Central memory CD8-positive, alpha-beta T cell (primary cell): ENCODE results near the gene NCS1.
A peak's percentile ranks its signal among the peaks of the same experiment; 100 is the strongest.

Experiments used
- ATAC-seq: fragments of 150-1000 bp; cut with Tn5 transposase; replicated peaks from 2 replicates; pipeline ENCODE4 v1.10.0; 2022; ENCODE audit warnings: mild to moderate bottlenecking, moderate FRiP score, moderate number of reproducible peaks; ENCODE audit not compliant: poor library complexity, severe bottlenecking; ENCODE audit errors: extremely low read depth
- DNase-seq, 2 donors: peaks; one replicate each; pipeline ENCODE4 v3.0.0; 2021; ENCODE audit warnings: low spot score in 2 of 2
- H3K27ac Mint-ChIP-seq: one replicate; pipeline ENCODE4 v1.8.0; 2022; ENCODE audit warnings: low read depth, mild to moderate bottlenecking, moderate library complexity, mixed read lengths
- H3K27me3 Mint-ChIP-seq: one replicate; pipeline ENCODE4 v1.8.0; 2022; ENCODE audit warnings: mixed read lengths
- H3K36me3 Mint-ChIP-seq: one replicate; pipeline ENCODE4 v1.8.0; 2022; ENCODE audit warnings: mild to moderate bottlenecking, moderate library complexity, mixed read lengths; ENCODE audit not compliant: insufficient read depth
- H3K4me1 Mint-ChIP-seq: one replicate; pipeline ENCODE4 v1.8.0; 2022; ENCODE audit warnings: mixed read lengths
- H3K4me3 Mint-ChIP-seq: one replicate; pipeline ENCODE4 v1.8.0; 2022; ENCODE audit warnings: mild to moderate bottlenecking, moderate library complexity, mixed read lengths
- H3K9me3 Mint-ChIP-seq: one replicate; pipeline ENCODE4 v1.8.0; 2022; ENCODE audit warnings: mixed read lengths

NCS1 gene

DNA sequence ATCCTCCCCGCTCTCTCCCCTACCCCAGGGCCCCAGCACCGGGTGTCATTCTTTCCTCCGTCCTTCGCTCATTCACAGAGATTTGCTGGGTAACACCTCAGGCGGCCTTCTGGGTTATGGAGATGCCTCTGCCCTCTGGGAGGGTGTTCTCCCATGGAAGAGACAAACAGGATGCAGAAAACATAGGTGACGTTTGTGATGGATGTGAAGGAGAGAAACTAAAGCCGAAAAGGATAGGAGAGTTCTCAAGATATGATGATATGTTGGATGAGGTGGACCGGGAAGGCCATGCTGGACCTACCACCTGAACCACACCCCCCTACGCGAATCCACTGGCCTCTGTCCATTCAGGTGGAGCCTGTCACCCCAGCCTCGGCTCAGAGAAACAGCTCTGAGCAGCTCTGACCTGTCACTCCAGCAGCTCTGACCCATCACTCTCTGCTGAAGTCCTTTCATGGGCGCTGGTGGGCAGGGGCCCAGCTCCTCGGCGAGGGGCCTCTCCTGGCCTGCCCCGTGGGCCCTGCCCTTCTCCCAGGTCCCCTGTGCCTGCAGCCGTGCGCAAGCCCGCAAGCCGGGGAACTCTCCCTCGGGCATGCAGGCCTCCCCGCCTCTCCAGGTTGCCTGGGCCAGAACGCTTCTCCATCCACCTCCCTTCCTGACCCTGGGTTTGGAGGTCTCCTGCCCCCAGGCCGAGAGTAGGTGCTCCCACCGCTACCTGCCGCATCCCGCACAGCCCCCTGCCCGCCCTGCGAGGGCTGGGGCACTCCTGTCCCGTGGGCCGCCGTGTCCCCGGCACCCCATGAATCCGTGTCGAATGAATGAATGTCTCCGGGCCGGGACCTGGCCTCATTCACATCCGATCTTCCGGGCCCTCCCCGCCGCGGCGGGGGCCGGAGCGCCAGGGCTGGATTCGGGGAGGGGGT lies 717 bp upstream of the NCS1 start:
- peaks cover 4% of the 10 kb centered on the region for H3K36me3 Mint-ChIP-seq
- peaks cover 22% of the 10 kb centered on the region for H3K27me3 Mint-ChIP-seq
- peak overlapping the region; percentile 67 for H3K4me3 Mint-ChIP-seq
- no peak for DNase-seq
- no peak for ATAC-seq
- H3K4me1 Mint-ChIP-seq = peaks cover 11% of the 10 kb centered on the region
- no peak overlapping the region for H3K27ac Mint-ChIP-seq
- H3K9me3 Mint-ChIP-seq = no peaks in the 10 kb centered on the region

DNA sequence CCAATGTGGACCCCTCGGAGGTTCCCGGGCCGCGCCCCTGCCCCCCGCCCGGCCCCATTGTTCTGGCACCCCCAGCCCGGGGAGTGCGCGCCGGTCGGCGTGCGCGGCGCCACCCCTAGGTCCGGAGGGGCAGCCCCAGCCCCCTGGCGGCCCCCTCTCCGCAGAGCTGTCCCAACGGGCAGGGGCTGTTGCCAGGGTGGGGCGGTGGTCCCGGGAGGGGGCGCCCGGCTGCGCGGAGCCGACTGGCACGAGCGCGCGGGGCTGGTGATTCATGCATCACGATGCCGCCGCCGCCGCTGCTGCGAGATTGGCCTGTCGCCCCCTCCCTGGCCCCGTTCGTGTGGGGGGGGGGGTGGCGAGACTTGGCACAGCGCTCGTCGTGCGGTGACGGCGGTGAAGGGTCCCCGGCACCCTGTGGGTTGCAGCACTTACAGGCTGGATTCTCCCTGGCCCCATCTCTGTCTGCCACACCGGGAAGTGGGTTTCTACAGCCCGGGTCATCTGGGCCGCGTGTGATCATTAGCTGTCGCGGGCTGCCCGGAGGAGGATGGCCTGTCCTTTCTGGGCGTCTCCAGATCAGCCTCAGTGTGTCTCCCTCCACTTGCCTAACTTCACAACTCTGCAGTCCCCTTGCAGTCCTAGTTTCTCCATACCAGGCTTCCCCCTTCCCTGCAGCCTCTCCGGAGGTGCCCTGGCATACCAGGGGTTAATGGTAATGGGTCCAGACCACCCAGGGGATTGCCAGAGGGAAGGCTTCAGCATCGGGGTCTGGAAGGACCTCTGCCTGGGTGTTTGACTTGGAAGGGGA lies 858 bp downstream of the NCS1 start:
- H3K4me1 Mint-ChIP-seq = peaks cover 2% of the 10 kb centered on the region
- H3K27me3 Mint-ChIP-seq = peaks cover 22% of the 10 kb centered on the region
- peak overlapping the region; percentile 59 for H3K4me3 Mint-ChIP-seq
- no peaks in the 10 kb centered on the region for H3K9me3 Mint-ChIP-seq
- peak; percentile 24 for ATAC-seq
- peaks cover 4% of the 10 kb centered on the region for H3K36me3 Mint-ChIP-seq
- H3K27ac Mint-ChIP-seq = no peak overlapping the region
- DNase-seq = no peak

DNA sequence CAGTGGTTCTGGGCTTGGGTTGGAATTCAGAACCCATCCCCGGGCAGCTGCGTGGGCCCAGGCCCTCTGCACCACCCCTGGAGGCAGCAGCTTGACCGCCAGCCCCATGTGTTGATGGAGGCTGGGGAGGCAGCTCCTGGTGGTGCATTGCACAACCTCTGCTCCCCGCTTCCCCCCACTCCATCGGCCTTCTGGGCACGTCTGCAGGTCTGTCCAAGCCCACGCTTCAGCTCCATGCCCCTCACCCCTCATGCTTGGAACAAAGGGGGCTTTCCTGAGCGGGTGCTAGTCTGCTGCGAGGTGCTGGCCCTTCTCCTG lies 1.4 kb downstream of the NCS1 start:
- no peak for ATAC-seq
- no peaks in the 10 kb centered on the region for H3K4me1 Mint-ChIP-seq
- H3K9me3 Mint-ChIP-seq = no peaks in the 10 kb centered on the region
- no peak overlapping the region for H3K27ac Mint-ChIP-seq
- no peak for DNase-seq
- peaks cover 4% of the 10 kb centered on the region for H3K36me3 Mint-ChIP-seq
- H3K4me3 Mint-ChIP-seq = peak overlapping the region; percentile 59
- H3K27me3 Mint-ChIP-seq = peaks cover 22% of the 10 kb centered on the region

DNA sequence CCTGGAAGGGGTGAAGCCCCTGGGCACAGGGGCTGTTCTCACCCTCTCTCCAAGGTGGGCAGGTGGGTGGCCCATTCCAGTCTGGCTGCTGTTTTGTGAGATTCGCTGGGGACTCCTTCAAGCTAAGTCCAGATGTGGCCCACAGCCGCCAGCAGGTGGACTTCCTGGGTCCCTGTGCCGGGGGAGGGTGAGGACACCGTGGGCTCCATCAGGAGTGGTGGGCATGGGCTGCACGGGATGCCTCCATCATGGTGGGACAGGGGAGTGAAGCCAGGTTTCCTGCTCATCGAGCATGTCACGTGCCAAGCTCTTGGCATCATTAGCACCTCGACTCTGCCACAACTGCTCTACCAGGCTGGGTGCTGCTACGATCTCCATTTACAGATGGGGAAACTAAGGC lies 1.8 kb downstream of the NCS1 start:
- no peak for DNase-seq
- Mint-ChIP-seq H3K4me1 (no peaks in the 10 kb centered on the region), H3K27me3 (peaks cover 22% of the 10 kb centered on the region), H3K36me3 (peaks cover 4% of the 10 kb centered on the region), H3K9me3 (no peaks in the 10 kb centered on the region), H3K27ac (no peak overlapping the region), H3K4me3 (peak overlapping the region; percentile 59)
- no peak for ATAC-seq

DNA sequence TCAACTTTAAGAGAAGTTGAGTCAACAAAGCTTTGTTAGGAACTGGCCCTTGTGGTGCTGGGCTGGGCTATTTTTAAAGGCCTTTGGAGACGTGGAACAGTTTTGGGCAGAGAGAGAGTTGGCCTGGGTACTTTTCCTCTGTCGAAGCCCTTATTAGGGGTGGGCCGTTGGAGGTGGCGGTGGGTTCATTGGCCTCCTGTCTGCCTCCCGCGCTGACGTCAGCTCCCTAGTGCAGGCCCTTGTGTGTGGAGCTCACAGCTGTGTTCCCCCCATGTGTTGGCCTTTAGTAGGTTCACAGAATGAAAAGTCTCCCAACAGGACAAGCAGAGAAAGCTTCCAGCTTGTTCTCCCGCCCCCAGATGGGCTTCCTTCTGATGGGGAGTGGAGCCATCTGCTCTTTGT lies 2.7 kb downstream of the NCS1 start:
- peaks cover 4% of the 10 kb centered on the region for H3K36me3 Mint-ChIP-seq
- H3K4me1 Mint-ChIP-seq = no peaks in the 10 kb centered on the region
- ATAC-seq (no peak), DNase-seq (no peak)
- H3K27ac Mint-ChIP-seq = no peak overlapping the region
- H3K9me3 Mint-ChIP-seq = no peaks in the 10 kb centered on the region
- peaks cover 22% of the 10 kb centered on the region for H3K27me3 Mint-ChIP-seq
- H3K4me3 Mint-ChIP-seq = peak overlapping the region; percentile 59

DNA sequence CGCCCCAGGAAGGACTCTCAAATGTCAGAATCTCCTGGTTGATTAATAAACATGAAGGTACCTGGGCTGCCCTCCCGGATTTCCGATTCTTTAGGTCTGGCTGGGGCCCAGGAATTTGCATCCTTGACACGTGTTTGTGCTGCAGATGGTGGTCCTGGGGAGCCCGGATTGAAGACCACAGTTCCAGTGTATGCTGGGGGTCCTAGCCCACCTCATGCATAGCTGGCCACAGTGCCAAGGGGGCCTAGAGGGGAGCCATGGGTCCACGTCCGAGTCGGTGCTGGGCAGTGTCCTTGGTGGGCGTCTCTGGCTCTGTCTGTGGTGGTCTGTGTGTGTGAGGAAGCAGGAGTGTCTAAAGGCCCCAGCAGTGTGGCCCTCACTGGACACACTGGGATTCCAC lies 3.2 kb downstream of the NCS1 start:
- no peak for DNase-seq
- Mint-ChIP-seq H3K4me1 (no peaks in the 10 kb centered on the region), H3K27me3 (peaks cover 22% of the 10 kb centered on the region), H3K36me3 (peaks cover 4% of the 10 kb centered on the region), H3K4me3 (no peak overlapping the region), H3K27ac (no peak overlapping the region), H3K9me3 (no peaks in the 10 kb centered on the region)
- no peak for ATAC-seq

DNA sequence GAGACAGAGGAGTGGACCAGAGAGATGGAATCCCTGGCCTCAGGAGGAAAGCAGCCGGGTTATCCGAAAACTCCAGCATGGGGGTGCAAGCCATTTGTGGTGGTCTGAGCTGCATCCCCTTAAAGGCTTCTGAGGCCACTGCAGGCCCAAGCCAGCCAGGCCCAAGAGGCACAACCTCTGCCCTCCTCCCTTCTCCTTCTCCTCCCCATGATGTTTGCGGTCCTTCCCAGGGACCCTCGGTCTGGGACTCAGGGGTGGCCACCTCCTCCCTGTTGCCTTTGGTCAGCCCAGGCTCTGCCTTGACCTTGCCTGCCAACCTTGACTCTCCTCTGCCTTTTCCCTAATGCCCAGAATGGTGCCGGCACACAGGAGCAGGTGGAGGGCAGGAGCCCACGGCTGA lies 4.6 kb downstream of the NCS1 start:
- Mint-ChIP-seq H3K4me3 (no peak overlapping the region), H3K27ac (no peak overlapping the region), H3K9me3 (no peaks in the 10 kb centered on the region), H3K27me3 (peaks cover 11% of the 10 kb centered on the region), H3K4me1 (no peaks in the 10 kb centered on the region), H3K36me3 (peaks cover 4% of the 10 kb centered on the region)
- ATAC-seq = no peak
- no peak for DNase-seq

DNA sequence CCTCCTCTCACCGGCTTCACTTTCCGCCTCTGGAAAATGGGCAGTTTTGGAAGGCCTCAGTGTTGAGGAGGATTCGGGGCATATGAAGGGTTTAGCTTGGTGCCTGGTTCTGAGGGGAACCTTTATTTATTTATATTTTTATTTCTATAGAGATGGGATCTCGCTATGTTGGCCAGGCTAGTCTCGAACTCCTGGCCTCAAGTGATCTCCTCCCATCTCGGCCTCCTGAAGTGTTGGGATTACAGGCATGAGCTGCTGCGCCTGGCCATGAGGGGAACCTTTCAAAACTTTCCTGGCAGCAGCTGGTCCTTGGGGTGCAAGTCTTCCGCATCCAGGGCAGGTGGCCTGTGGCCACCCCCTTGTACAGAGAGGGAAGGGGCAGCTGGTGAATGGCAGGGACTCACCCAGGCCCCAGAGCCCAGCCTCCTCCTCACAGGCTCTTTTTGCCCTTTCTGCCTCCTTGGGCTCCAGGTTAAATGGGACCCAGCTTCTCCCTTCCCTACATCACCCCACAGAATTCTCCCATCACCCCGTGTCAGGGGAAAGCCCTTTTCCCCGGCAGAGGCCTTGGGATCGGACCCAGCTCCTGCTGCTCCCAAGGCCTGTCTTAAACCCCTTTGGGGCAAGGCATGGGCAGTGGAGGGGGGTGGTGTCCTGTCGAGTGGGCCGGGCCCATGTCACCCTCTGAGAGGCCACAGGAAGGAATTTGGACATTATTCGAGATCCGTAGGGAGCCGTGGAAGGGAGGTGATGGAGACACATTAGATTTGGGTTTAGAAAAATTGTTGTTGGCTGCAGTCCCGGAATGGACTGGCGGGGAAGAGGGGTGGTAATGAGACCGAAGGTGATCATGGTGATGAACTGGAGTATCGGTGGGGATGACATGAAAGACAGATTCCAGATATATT lies 5.9 kb downstream of the NCS1 start:
- peaks cover 3% of the 10 kb centered on the region for H3K36me3 Mint-ChIP-seq
- no peak overlapping the region for H3K27ac Mint-ChIP-seq

DNA sequence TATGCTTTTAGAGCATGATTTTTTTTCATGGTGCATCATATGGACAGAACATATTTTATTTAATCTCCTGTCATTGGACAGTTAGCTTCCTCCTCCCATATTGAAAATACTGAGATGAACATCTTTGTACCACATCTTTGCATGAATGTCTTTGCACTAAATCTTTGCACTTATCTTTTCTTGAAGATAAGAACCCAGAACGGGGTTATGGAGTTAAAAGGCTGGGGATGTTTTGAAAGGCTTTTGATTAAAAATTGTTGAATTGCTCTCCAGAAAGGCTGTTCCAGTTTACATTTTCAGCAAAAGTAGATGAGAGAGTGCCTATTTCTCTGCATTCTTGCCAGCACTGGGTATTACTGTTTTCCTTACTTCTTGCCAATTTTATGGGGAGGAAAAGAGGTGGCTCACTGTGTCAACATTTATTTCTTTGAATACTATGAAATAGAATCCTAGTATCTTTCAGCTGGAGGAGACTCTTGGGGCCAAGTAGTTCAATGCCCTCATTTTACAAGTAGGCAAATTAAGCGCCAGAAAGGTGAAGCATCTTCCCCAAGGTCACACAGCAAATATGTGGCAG lies 7.2 kb downstream of the NCS1 start:
- Mint-ChIP-seq H3K4me1 (no peaks in the 10 kb centered on the region), H3K4me3 (no peak overlapping the region), H3K9me3 (no peaks in the 10 kb centered on the region), H3K36me3 (no peaks in the 10 kb centered on the region), H3K27me3 (peaks cover 4% of the 10 kb centered on the region), H3K27ac (no peak overlapping the region)
- no peak for DNase-seq
- no peak for ATAC-seq

More for the DNA sequence above, 5.9 kb downstream of the NCS1 start:
- Mint-ChIP-seq H3K4me3 (no peak overlapping the region), H3K4me1 (no peaks in the 10 kb centered on the region), H3K27me3 (peaks cover 11% of the 10 kb centered on the region), H3K9me3 (no peaks in the 10 kb centered on the region)
- ATAC-seq (no peak), DNase-seq (no peak)

DNA sequence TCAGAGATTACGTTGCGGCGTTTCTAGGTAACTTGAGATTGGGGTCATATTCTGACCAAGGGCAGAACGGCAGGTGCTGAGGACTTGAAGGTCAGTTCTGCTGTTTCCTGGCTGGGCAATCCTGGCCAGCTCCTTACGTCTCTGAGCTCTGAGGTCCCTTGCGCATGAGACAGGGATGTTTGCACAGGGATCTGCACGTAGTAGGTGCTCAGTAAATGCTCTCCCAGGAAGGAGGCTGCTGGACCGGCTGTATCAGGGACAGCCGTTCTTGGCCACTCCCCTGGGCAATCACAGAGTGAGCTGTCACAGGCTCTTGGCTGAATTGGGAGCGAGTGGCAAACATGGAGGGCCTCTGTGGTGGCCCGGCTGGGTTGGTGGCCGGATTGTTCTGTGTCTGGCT lies 8.3 kb downstream of the NCS1 start:
- no peaks in the 10 kb centered on the region for H3K36me3 Mint-ChIP-seq
- no peaks in the 10 kb centered on the region for H3K9me3 Mint-ChIP-seq
- no peak overlapping the region for H3K4me3 Mint-ChIP-seq
- H3K27ac Mint-ChIP-seq = no peak overlapping the region
- no peak for DNase-seq
- H3K27me3 Mint-ChIP-seq = no peaks in the 10 kb centered on the region
- no peaks in the 10 kb centered on the region for H3K4me1 Mint-ChIP-seq
- no peak for ATAC-seq

DNA sequence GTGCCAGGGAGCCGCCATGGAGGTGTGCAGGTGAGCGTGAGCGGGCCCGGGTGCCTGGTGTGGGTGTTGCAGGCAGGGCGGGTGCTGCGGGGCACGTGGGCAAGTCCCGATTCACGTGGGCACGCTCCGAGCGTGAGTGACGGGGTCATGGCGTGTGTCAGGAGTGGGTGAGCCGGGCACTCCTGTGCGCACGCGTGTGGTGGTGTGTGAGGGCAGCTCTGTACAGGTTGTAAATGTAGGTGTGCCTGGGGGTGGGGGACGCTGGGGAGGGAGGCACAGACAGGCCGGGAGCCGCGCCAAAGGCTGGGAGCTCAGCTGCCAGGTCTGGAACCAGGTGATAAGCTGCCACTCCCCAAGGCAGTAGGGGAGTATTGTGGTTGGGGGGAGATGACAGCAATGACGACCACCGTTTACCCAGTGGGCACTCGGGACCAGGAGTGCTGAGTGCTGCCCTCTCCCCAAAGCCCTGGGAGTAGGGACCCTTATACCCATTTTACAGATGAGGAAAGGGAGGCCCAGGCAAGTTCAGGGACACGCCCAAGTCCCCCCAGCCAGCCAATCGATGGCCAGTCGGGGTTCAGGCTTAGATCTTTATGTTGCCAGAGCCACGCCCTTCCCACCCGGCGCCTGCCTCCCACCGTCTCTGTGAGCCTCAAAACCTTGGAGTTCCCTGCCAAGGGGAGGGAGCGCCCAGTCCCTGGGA lies 9.6 kb downstream of the NCS1 start:
- H3K36me3 Mint-ChIP-seq = no peaks in the 10 kb centered on the region
- no peak overlapping the region for H3K4me3 Mint-ChIP-seq
- ATAC-seq (no peak), DNase-seq (no peak)
- no peak overlapping the region for H3K27ac Mint-ChIP-seq
- H3K4me1 Mint-ChIP-seq = no peaks in the 10 kb centered on the region
- no peaks in the 10 kb centered on the region for H3K27me3 Mint-ChIP-seq
- H3K9me3 Mint-ChIP-seq = no peaks in the 10 kb centered on the region
